ENCODE data around the gene PHTF2.

PHTF2 gene

GRCh38 chr7:77944183-77945182 lies 145.9 kb downstream of the PHTF2 start:
- DNase-seq (ENCODE audit: low read depth), result no peak
- TF ChIP-seq MYC (IDR thresholded peaks at IDR 0.05; ENCODE audit: low read depth, low read length), result no peak
- no peak overlapping the region for H3K4me3 ChIP-seq (ENCODE audit: low read depth, low read length)

- TF ChIP-seq, protein P1, sequence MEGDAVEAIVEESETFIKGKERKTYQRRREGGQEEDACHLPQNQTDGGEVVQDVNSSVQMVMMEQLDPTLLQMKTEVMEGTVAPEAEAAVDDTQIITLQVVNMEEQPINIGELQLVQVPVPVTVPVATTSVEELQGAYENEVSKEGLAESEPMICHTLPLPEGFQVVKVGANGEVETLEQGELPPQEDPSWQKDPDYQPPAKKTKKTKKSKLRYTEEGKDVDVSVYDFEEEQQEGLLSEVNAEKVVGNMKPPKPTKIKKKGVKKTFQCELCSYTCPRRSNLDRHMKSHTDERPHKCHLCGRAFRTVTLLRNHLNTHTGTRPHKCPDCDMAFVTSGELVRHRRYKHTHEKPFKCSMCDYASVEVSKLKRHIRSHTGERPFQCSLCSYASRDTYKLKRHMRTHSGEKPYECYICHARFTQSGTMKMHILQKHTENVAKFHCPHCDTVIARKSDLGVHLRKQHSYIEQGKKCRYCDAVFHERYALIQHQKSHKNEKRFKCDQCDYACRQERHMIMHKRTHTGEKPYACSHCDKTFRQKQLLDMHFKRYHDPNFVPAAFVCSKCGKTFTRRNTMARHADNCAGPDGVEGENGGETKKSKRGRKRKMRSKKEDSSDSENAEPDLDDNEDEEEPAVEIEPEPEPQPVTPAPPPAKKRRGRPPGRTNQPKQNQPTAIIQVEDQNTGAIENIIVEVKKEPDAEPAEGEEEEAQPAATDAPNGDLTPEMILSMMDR (IDR thresholded peaks at IDR 0.05; ENCODE audit: low read depth, low read length), result no peak
- no peak for TF ChIP-seq MAX (IDR thresholded peaks at IDR 0.05; ENCODE audit: low read depth, low read length)
- TF ChIP-seq MYC (IDR thresholded peaks at IDR 0.05; ENCODE audit: low read depth, low read length), result no peak
- no peak for TF ChIP-seq POLR2A (IDR thresholded peaks at IDR 0.05; ENCODE audit: extremely low read depth, insufficient read length)
Measured at GRCh38 chr7:77950548-77950947, 152.0 kb downstream of the PHTF2 start.

GRCh38 chr7:77954773-77955555 lies 156.4 kb downstream of the PHTF2 start:
- no peak for TF ChIP-seq MYC (IDR thresholded peaks at IDR 0.05; ENCODE audit: low read depth, low read length)
- no peak for TF ChIP-seq POLR2A (IDR thresholded peaks at IDR 0.05; ENCODE audit: extremely low read depth, insufficient read length)
- TF ChIP-seq, protein P1 (IDR thresholded peaks at IDR 0.05; ENCODE audit: low read depth, low read length), result no peak
- no peak for TF ChIP-seq MAX (IDR thresholded peaks at IDR 0.05; ENCODE audit: low read depth, low read length)
- no peak for DNase-seq (ENCODE audit: low read depth)
- H3K4me3 ChIP-seq (ENCODE audit: low read depth, low read length), result no peak overlapping the region

More at GRCh38 chr7:77950548-77950947, 152.0 kb downstream of the PHTF2 start:
- no peak overlapping the region for H3K4me3 ChIP-seq (ENCODE audit: low read depth, low read length)
- no peak for DNase-seq (ENCODE audit: low read depth)

GRCh38 chr7:77958436-77958835 lies 159.9 kb downstream of the PHTF2 start:
- H3K4me3 ChIP-seq (ENCODE audit: low read depth, low read length), result no peak overlapping the region
- DNase-seq (ENCODE audit: low read depth), result no peak
- TF ChIP-seq MAX (IDR thresholded peaks at IDR 0.05; ENCODE audit: low read depth, low read length), result no peak
- TF ChIP-seq, protein P1 (IDR thresholded peaks at IDR 0.05; ENCODE audit: low read depth, low read length), result no peak
- TF ChIP-seq POLR2A (IDR thresholded peaks at IDR 0.05; ENCODE audit: extremely low read depth, insufficient read length), result no peak
- no peak for TF ChIP-seq MYC (IDR thresholded peaks at IDR 0.05; ENCODE audit: low read depth, low read length)

DNA sequence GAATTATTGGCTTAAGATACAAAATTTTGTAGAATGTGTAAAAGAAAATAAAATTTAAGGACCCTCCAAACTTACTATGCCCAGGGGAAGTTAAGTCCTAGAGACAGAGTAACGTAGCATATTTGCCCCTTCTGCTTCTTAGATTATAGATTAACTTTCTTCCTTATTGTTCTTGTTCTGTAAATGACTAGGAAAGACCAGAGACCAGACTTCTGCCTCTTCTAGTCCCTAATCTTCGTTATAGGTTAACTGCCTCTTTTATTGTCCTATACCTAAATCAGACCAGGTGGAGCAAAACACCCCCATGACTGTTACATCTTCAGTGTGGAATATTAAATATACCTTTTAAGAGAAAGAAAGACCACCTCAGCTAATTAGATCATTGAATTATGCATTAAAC lies 160.5 kb downstream of the PHTF2 start:
- no peak for TF ChIP-seq POLR2A (IDR thresholded peaks at IDR 0.05; ENCODE audit: extremely low read depth, insufficient read length)
- TF ChIP-seq, protein P1 (IDR thresholded peaks at IDR 0.05; ENCODE audit: low read depth, low read length), result no peak
- no peak for TF ChIP-seq MAX (IDR thresholded peaks at IDR 0.05; ENCODE audit: low read depth, low read length)
- TF ChIP-seq MYC (IDR thresholded peaks at IDR 0.05; ENCODE audit: low read depth, low read length), result no peak
- DNase-seq (ENCODE audit: low read depth), result no peak
- no peak overlapping the region for H3K4me3 ChIP-seq (ENCODE audit: low read depth, low read length)

GRCh38 chr7:77960336-77960735 lies 161.8 kb downstream of the PHTF2 start:
- DNase-seq (ENCODE audit: low read depth), result no peak
- TF ChIP-seq, protein P1 (IDR thresholded peaks at IDR 0.05; ENCODE audit: low read depth, low read length), result no peak
- TF ChIP-seq MAX (IDR thresholded peaks at IDR 0.05; ENCODE audit: low read depth, low read length) (no peak), MYC (IDR thresholded peaks at IDR 0.05; ENCODE audit: low read depth, low read length) (no peak), POLR2A (IDR thresholded peaks at IDR 0.05; ENCODE audit: extremely low read depth, insufficient read length) (no peak)
- no peak overlapping the region for H3K4me3 ChIP-seq (ENCODE audit: low read depth, low read length)

Measured in NB4 (cell line).